ENCODE results near the gene C1orf216.
"Not testable (repeated sequence)": the region's sequence is repeated elsewhere in the genome, so short reads cannot be mapped to it uniquely, and the experiment has no call there.

C1orf216 gene

GRCh38 chr1:35707601-35708440 lies 10.9 kb downstream of the C1orf216 start:
- peak; percentile 82 for DNase-seq (ENCODE audit: low spot score)

GRCh38 chr1:35706846-35707600 lies 11.7 kb downstream of the C1orf216 start:
- FAIRE-seq, result no peak
- no peak for DNase-seq (ENCODE audit: low spot score)

More at GRCh38 chr1:35707601-35708440, 10.9 kb downstream of the C1orf216 start:
- FAIRE-seq, result no peak

- DNase-seq (ENCODE audit: low spot score) (no peak), FAIRE-seq (no peak)
These were observed 16.2 kb downstream of the C1orf216 start for GRCh38 chr1:35702508-35702907.

GRCh38 chr1:35699152-35699551 lies 19.5 kb downstream of the C1orf216 start:
- not testable (repeated sequence) for FAIRE-seq

GRCh38 chr1:35692317-35692716 lies 26.4 kb downstream of the C1orf216 start:
- DNase-seq (ENCODE audit: low spot score) (no peak), FAIRE-seq (no peak)

More at GRCh38 chr1:35699152-35699551, 19.5 kb downstream of the C1orf216 start:
- DNase-seq (ENCODE audit: low spot score), result not testable (repeated sequence)

DNA sequence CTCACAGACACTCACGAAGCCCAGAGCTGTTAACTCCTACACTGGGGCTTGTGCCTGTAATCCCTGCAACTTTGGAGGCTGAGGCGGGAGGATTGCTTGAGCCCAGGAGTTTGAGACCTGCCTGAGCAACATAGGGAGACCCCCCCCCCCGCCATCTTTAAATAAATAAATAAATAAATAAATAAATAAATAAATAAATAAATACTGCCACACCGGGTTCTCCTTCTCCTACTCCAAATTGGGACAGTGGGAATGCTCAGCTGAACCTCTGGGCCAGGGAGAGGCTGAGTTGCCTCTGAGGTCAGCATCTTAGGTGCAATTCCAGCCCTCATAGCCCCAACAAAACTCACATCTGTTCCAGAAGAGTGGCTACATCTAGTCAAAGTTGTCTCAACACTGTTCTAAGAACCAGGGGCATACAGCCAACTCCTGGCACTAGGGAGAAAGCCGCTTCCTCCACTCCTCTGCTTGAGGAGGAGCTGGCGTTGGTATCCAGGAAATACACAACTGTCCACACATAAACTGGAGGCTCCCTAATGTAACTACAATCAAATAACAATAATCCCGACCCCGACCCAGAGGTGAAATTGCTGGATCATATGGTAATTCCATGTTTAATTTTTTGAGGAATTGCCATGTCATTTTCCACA lies 27.0 kb downstream of the C1orf216 start:
- no peak for FAIRE-seq
- no peak for DNase-seq (ENCODE audit: low spot score)

GRCh38 chr1:35691080-35691479 lies 27.6 kb downstream of the C1orf216 start:
- no peak for DNase-seq (ENCODE audit: low spot score)
- FAIRE-seq, result no peak

DNA sequence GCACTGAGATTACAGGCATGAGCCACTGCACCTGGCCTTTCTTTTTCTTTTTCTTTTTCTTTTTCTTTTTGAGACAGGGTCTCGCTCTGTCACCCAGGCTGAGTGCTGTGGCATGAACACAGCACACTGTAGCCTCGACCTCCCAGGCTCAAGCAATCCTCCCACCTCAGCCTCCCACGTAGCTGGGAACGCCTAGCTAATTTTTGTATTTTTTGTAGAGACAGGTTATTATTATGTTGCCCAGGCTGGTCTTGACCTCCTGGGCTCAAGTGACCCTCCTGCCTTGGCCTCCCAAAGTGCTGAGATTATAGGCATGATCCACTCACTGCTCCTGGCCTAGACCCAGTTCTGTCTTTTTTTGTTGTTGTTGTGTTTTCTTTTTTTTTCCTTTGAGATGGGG lies 28.6 kb downstream of the C1orf216 start:
- DNase-seq (ENCODE audit: low spot score); FAIRE-seq: not testable (repeated sequence)

DNA sequence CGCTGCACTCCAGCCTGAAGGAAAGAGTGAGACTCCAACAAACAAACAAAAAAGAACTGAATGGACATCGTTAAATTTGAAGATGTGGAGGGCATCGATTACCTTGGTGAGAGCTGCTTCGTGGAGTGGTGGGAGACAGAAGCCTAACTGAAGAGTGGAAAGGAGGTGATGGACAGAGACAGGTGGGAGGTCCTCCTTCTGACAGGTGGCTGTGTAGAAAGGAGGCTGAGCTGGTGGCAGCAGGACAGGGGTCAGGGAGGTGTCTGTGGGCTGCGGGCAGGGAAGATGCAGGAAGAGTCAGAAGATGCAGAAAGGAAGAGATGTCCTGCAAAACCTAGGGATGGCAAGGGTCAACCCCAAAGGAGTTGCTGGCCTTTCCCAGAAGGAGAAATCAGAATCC lies 30.5 kb downstream of the C1orf216 start:
- FAIRE-seq, result no peak
- no peak for DNase-seq (ENCODE audit: low spot score)

DNA sequence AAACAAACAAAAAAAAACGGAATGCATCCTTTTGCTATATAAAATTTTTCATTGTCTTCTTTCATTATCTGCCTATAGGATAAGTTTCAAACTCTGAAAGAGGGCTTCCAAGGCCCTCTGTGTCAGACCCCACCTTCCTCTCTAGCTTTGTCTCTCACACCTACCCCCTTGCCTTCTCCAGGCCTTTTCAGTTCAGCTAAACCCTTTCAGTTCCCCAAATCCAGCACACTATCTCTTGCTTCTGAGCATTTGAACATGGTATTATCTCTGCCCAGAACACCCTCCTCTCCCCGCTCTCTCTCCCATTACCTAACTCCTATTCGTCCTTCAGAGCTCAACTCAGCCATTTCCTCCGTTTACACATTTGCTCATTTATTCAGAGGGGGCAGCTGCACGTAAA lies 35.7 kb downstream of the C1orf216 start:
- DNase-seq (ENCODE audit: low spot score) (no peak), FAIRE-seq (no peak)

DNA sequence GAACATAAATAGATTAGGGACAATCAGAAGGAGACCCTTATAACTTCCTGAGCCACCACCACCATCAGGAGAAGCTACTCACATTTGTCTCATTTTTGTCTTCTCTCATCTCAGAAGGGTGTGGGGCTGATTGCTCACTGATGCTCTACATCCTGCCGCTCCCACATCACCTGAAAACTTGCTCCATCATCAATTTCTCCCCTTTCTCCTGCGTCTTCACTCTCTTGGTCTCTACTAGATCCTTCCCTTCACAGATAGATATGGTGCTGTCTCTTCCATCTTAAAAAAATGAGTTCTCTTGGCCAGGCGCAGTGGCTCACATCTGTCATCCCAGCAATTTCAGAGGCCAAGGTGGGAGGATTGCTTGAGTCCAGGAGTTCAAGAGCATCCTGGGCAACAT lies 38.4 kb downstream of the C1orf216 start:
- no peak for DNase-seq (ENCODE audit: low spot score)
- no peak for FAIRE-seq

DNA sequence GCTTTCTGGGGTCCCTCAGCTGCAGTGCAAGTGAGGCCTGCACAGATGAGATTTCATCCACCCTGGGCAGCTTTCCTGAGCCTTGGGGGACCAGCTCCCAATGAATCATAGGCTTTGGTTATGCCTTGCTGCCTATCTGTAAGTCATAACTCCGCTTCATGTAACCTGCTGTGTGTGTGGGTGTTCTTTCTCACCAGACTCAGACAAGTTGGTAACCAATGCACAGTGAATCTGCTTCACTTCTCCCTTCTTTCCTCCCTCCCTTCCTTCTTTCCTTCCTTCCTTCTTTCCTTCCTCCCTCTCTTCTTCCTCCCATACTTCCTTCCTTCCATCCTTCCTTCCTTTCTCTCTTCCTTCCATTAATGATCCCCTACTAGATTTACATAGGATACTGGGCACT lies 42.9 kb downstream of the C1orf216 start:
- FAIRE-seq (no peak), DNase-seq (ENCODE audit: low spot score) (no peak)

DNA sequence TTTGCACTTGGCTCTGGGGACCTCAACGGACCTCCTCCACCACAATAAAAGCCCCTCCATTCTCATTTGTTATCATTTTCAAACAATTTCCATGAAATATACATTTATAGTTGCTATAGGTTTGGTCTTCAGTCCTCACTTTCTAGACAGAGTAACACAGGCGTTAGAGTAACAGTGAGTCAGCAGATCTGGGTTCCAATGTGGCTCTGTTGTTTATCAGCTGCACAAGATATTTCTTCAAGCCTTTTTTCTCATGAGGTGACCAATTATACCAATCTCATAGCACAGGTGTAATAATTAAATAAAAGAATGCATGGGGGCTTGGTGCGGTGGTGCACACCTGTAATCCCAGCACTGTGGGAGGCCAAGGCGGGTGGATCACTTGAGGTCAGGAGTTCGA lies 44.6 kb downstream of the C1orf216 start:
- FAIRE-seq, result no peak

GRCh38 chr1:35672116-35672515 lies 46.6 kb downstream of the C1orf216 start:
- DNase-seq (ENCODE audit: low spot score) (no peak), FAIRE-seq (no peak)

More for the DNA sequence above, 44.6 kb downstream of the C1orf216 start:
- DNase-seq (ENCODE audit: low spot score), result no peak

DNA sequence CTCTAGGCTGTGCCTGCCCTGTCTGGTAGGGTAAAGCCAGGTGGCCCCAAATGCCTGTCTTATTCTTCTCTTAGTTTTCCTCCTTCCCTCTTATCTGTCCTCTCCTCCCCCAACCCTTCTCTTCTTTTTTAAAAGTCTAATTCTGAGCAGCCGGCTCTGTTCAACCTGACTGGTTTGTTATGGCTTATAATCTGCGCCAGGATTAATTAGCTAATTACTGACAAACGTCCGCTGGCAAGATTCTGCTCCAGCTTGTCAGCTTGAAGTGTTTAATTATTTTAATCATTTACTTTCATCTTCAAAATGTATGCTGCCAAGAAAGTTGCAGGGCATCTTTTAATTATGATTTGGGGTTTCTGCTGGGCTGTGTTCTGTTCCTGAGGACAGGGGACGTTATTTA lies 50.2 kb downstream of the C1orf216 start:
- DNase-seq (ENCODE audit: low spot score) (no peak), FAIRE-seq (no peak)

DNA sequence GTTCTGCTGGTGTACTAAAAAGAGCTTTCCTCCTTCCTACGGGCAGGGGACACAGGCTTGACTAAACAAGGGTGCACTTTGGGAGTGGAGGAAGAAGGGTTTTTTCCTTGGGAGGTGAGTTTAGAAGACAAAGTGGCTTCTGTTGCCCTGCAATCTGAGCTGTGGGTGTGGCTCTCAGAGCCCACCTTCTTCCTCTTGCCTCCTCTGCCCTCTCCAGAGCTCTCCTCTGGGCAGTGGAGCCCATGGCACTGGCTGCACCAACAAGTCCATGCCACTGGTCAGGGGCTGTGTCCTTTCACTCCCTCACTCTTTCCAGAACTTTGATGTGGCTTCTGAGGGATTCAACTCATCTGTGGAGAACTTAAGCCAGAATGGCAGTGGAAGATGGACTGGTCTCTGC lies 51.8 kb downstream of the C1orf216 start:
- FAIRE-seq (no peak), DNase-seq (ENCODE audit: low spot score) (no peak)

DNA sequence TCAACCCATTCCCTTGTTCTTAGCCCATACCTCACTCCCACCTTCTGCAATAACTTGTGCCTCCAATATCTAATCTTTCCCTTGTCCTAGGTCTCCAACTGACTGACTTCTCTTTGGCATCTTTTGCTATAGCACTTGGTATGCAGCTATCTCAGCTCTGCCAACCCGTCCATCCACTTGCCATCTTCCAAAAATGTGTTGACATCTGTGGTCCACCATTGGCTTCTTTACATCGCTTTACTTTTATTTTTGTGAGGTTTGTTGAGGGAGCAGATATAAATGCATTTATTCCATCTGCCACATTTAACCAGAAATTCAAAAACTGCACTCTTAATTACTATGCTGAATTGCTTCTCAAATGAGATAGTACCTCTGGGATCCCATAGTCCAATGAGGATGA lies 52.5 kb downstream of the C1orf216 start:
- FAIRE-seq, result no peak
- no peak for DNase-seq (ENCODE audit: low spot score)

All from urothelium cell line (cell line).